ENCODE results near the gene ADAMTS18. TPM values are rescaled to one million over a fixed set of nuclear protein-coding genes. Genes with fewer than 3 reads are reported as not detected.

ADAMTS18 gene
- polyA plus RNA-seq, 1 donor (not counting 4 experiments of a cell fraction or from before 2014, with no cell fraction given): not detected

GRCh38 chr16:77439106-77439505, 4.3 kb upstream of the ADAMTS18 start:
- no peaks in the 10 kb centered on the region for H4K20me1 ChIP-seq (ENCODE audit: control insufficient read depth, extremely low read depth, insufficient read depth, low read length)
- H3K9me1 ChIP-seq (ENCODE audit: control insufficient read depth, extremely low read depth, insufficient read depth, low read length): no peaks in the 10 kb centered on the region
- no peaks in the 10 kb centered on the region for H3K79me2 ChIP-seq (ENCODE audit: control insufficient read depth, insufficient read depth, low read length)
- no peak overlapping the region for H3K4me3 ChIP-seq (ENCODE audit: control insufficient read depth in 2 of 3, extremely low read depth in 1 of 3, insufficient read depth in 2 of 3, low read depth in 1 of 3, low read length in 3 of 3)
- no peaks in the 10 kb centered on the region for H3K4me1 ChIP-seq (ENCODE audit: control insufficient read depth, extremely low read depth, insufficient read depth, low read length)
- H3K9ac ChIP-seq (ENCODE audit: control insufficient read depth, extremely low read depth, insufficient read depth, low read length): no peak overlapping the region
- dilution Hi-C loops (cut with MboI; ENCODE audit: extremely low pct_ligation_motif_present, low sequenced_read_pairs): no loop called here
- TF ChIP-seq EZH2 (IDR thresholded peaks at IDR 0.05; ENCODE audit: low read length) (no peak), CTCF (optimal IDR thresholded peaks at IDR 0.05 in 1 of 3, IDR thresholded peaks at IDR 0.05 in 1 of 3, conservative IDR thresholded peaks at IDR 0.05 in 1 of 3; ENCODE audit: extremely low read depth in 1 of 3, insufficient read depth in 2 of 3, low read length in 3 of 3) (no peak)
- H3K9me3 ChIP-seq (ENCODE audit: control insufficient read depth, low read depth, low read length): no peaks in the 10 kb centered on the region
- H2AFZ ChIP-seq (ENCODE audit: control insufficient read depth, low read length): no peak overlapping the region
- DNase-seq (ENCODE audit: low read depth, low spot score): no peak
- no peak overlapping the region for H3K4me2 ChIP-seq (ENCODE audit: control insufficient read depth, extremely low read depth, insufficient read depth, low read depth, low read length)
- H3K27me3 ChIP-seq (ENCODE audit: control insufficient read depth, extremely low read depth, insufficient read depth, low read length): peaks cover 19% of the 10 kb centered on the region
- no peak for FAIRE-seq
- no peaks in the 10 kb centered on the region for H3K36me3 ChIP-seq (ENCODE audit: control insufficient read depth in 2 of 2, extremely low read depth in 1 of 2, insufficient read depth in 2 of 2, low read length in 2 of 2)
- no peak overlapping the region for H3K27ac ChIP-seq (ENCODE audit: control insufficient read depth, insufficient read depth, low read length)

GRCh38 chr16:77437859-77438258, 3.0 kb upstream of the ADAMTS18 start:
- DNase-seq (ENCODE audit: low read depth, low spot score): no peak
- Histone ChIP-seq H3K9ac (ENCODE audit: control insufficient read depth, extremely low read depth, insufficient read depth, low read length) (no peak overlapping the region), H3K4me3 (ENCODE audit: control insufficient read depth in 2 of 3, extremely low read depth in 1 of 3, insufficient read depth in 2 of 3, low read depth in 1 of 3, low read length in 3 of 3) (no peak overlapping the region), H3K4me2 (ENCODE audit: control insufficient read depth, extremely low read depth, insufficient read depth, low read depth, low read length) (no peak overlapping the region), H3K27ac (ENCODE audit: control insufficient read depth, insufficient read depth, low read length) (no peak overlapping the region), H3K9me3 (ENCODE audit: control insufficient read depth, low read depth, low read length) (no peaks in the 10 kb centered on the region), H4K20me1 (ENCODE audit: control insufficient read depth, extremely low read depth, insufficient read depth, low read length) (no peaks in the 10 kb centered on the region), H3K36me3 (ENCODE audit: control insufficient read depth in 2 of 2, extremely low read depth in 1 of 2, insufficient read depth in 2 of 2, low read length in 2 of 2) (no peaks in the 10 kb centered on the region), H2AFZ (ENCODE audit: control insufficient read depth, low read length) (no peak overlapping the region), H3K27me3 (ENCODE audit: control insufficient read depth, extremely low read depth, insufficient read depth, low read length) (peaks cover 30% of the 10 kb centered on the region), H3K4me1 (ENCODE audit: control insufficient read depth, extremely low read depth, insufficient read depth, low read length) (no peaks in the 10 kb centered on the region), H3K79me2 (ENCODE audit: control insufficient read depth, insufficient read depth, low read length) (no peaks in the 10 kb centered on the region), H3K9me1 (ENCODE audit: control insufficient read depth, extremely low read depth, insufficient read depth, low read length) (no peaks in the 10 kb centered on the region)
- dilution Hi-C loops (cut with MboI; ENCODE audit: extremely low pct_ligation_motif_present, low sequenced_read_pairs): no loop called here
- no peak for FAIRE-seq
- TF ChIP-seq CTCF (optimal IDR thresholded peaks at IDR 0.05 in 1 of 3, IDR thresholded peaks at IDR 0.05 in 1 of 3, conservative IDR thresholded peaks at IDR 0.05 in 1 of 3; ENCODE audit: extremely low read depth in 1 of 3, insufficient read depth in 2 of 3, low read length in 3 of 3) (no peak), EZH2 (IDR thresholded peaks at IDR 0.05; ENCODE audit: low read length) (no peak)
